K562 (cell line): Measurements from ENCODE around the gene STUM. TPM values are rescaled to one million over a fixed set of nuclear protein-coding genes. Genes with fewer than 3 reads are reported as not detected.
A peak's percentile ranks its signal among the peaks of the same experiment; 100 is the strongest.

ENCODE experiments used
- ATAC-seq: fragments of 200-7000 bp; cut with Tn5 transposase; 3 replicates; pipeline ENCODE4 v1.9.1; 2020; ENCODE audit warnings: moderate library complexity
- BruUV-seq: library from RNA; stranded (reverse); fragments of 400-500 nt; replicated peaks from 2 replicates; lab custom pipeline; 2021; lab: Mats Ljungman, UMichigan
- CTCF ChIA-PET: fragments of 300-600 bp; formaldehyde crosslinking; extraction: SDS; loops from one replicate; lab custom pipeline; 2021; ENCODE audit warnings: low intra/inter-chr PET ratio; lab: Yijun Ruan, JAX
- POLR2A ChIA-PET: fragments of 300-600, 350-650 bp; sonication (Branson Sonifier 250); formaldehyde crosslinking; extraction: SDS; loops from one replicate; lab custom pipeline; 2021; ENCODE audit warnings: antibody characterized with exemption, inconsistent platforms; lab: Yijun Ruan, JAX
- DNase-seq, 4 experiments: peaks; one replicate each; pipeline versions ENCODE4 v3.0.0 to v3.0.0-alpha.2; 2011 to 2018; ENCODE audit warnings: low spot score in 3 of 4, mixed read lengths in 3 of 4; ENCODE audit errors: extremely low read depth in 1 of 4
- FAIRE-seq: peaks from 2 replicates; lab custom pipeline; 2011; peaks lifted over from hg19 to GRCh38; lab: Jason Lieb, UNC
- H2AFZ ChIP-seq: 2 replicates; pipeline ENCODE4 v1.6.0; 2011; ENCODE audit warnings: low read depth, low read length, control low read depth, inconsistent platforms
- H3K27ac ChIP-seq: fragments of 200-600 bp; 3 replicates; pipeline ENCODE4 v1.8.0; 2011; ENCODE audit warnings: low read depth, mild to moderate bottlenecking, control low read depth, inconsistent platforms, low read length, moderate library complexity, mixed read lengths; ENCODE audit errors: extremely low read depth
- H3K27me3 ChIP-seq, 2 experiments: fragments of 300-600 bp in 1 of 2; 2 replicates in 1 of 2; 3 replicates in 1 of 2; pipeline versions ENCODE4 v1.6.0 to v1.8.0; 2011; ENCODE audit warnings: inconsistent platforms in 2 of 2, low read length in 2 of 2, mild to moderate bottlenecking in 1 of 2, mixed read lengths in 1 of 2, moderate library complexity in 1 of 2; ENCODE audit not compliant: control insufficient read depth in 2 of 2, insufficient read depth in 2 of 2
- H3K36me3 ChIP-seq: fragments of 300-600 bp; 3 replicates; pipeline ENCODE4 v1.8.0; 2011; ENCODE audit warnings: mild to moderate bottlenecking, low read length, inconsistent platforms; ENCODE audit not compliant: control insufficient read depth, insufficient read depth
- H3K4me1 ChIP-seq, 2 experiments: fragments of 200-600 bp in 1 of 2; replicated peaks in 1 of 2; 2 replicates in 1 of 2; 3 replicates in 1 of 2; pipeline versions ENCODE4 v1.5.1 to v1.8.0; 2011; ENCODE audit warnings: inconsistent platforms in 2 of 2, low read length in 2 of 2, mild to moderate bottlenecking in 1 of 2, mixed read lengths in 1 of 2, moderate library complexity in 1 of 2; ENCODE audit not compliant: control insufficient read depth in 2 of 2, insufficient read depth in 2 of 2
- H3K4me2 ChIP-seq: 2 replicates; pipeline ENCODE4 v1.6.1; 2011; ENCODE audit warnings: low read length, control low read depth, inconsistent platforms, mixed read lengths; ENCODE audit not compliant: insufficient read depth
- H3K4me3 ChIP-seq: fragments of 200-600 bp; sonication (generic), shearing (Covaris generic); 2 replicates; pipeline ENCODE4 v1.5.1; 2016; ENCODE audit warnings: control low read depth, inconsistent platforms
- H3K79me2 ChIP-seq: fragments of 200-600 bp; 3 replicates; pipeline ENCODE4 v1.8.0; 2011; ENCODE audit warnings: low read length, inconsistent platforms; ENCODE audit not compliant: control insufficient read depth, insufficient read depth
- H3K9ac ChIP-seq, 2 experiments: 2 replicates each; pipeline versions ENCODE4 v1.6.0 to v1.6.1; 2011; ENCODE audit warnings: low read depth in 2 of 2, low read length in 2 of 2, control low read depth in 1 of 2, inconsistent platforms in 1 of 2, mild to moderate bottlenecking in 1 of 2, mixed read lengths in 1 of 2; ENCODE audit not compliant: insufficient read depth in 1 of 2
- H3K9me1 ChIP-seq: one replicate; pipeline ENCODE4 v1.6.0; 2011; ENCODE audit warnings: inconsistent platforms, mild to moderate bottlenecking, low read length, moderate library complexity; ENCODE audit not compliant: control insufficient read depth, insufficient read depth
- H3K9me3 ChIP-seq: replicated peaks from 2 replicates; pipeline ENCODE4 v1.5.1; 2011; ENCODE audit warnings: low read depth, low read length, inconsistent platforms; ENCODE audit not compliant: control insufficient read depth, insufficient read depth
- H4K20me1 ChIP-seq: replicated peaks from 2 replicates; pipeline ENCODE4 v1.6.1; 2011; ENCODE audit warnings: low read length, inconsistent platforms, mixed read lengths; ENCODE audit not compliant: control insufficient read depth, insufficient read depth
- ATF7 ChIP-seq: fragments of 450-650 bp; IDR thresholded peaks from 2 replicates; pipeline ENCODE4 v1.7.1; 2014; ENCODE audit warnings: mild to moderate bottlenecking, moderate library complexity
- CAMTA2 ChIP-seq: fragments of 250-450 bp; sonication (Bioruptor Pico); conservative IDR thresholded peaks from 2 replicates; pipeline ENCODE4 v1.5.1; 2022
- CBFA2T3 ChIP-seq: fragments of 450-650 bp; IDR thresholded peaks from 2 replicates; pipeline ENCODE4 v1.6.1; 2017
- EGR1 ChIP-seq: fragments of 450-650 bp; conservative IDR thresholded peaks from 2 replicates; pipeline ENCODE4 v1.6.1; 2017; ENCODE audit warnings: mild to moderate bottlenecking
- NFIC ChIP-seq: fragments of 450-650 bp; IDR thresholded peaks from 2 replicates; pipeline ENCODE4 v1.6.1; 2017; ENCODE audit warnings: mild to moderate bottlenecking, inconsistent platforms
- OTX1 ChIP-seq: fragments of 450-650 bp; formaldehyde crosslinking; IDR thresholded peaks from 2 replicates; pipeline ENCODE4 v1.4.0; 2022; ENCODE audit warnings: mild to moderate bottlenecking
- POLR3G ChIP-seq: IDR thresholded peaks from 2 replicates; pipeline ENCODE4 v1.6.1; 2011; ENCODE audit not compliant: insufficient read length, insufficient replicate concordance; ENCODE audit errors: extremely low read depth
- SMARCC2 ChIP-seq: fragments of 450-650 bp; IDR thresholded peaks from 2 replicates; pipeline ENCODE4 v1.6.1; 2017; ENCODE audit warnings: antibody characterized with exemption, moderate library complexity, mild to moderate bottlenecking, low read depth
- SP1 ChIP-seq: sonication (generic); formaldehyde crosslinking; IDR thresholded peaks from 2 replicates; pipeline ENCODE4 v1.8.1; 2022; ENCODE audit warnings: mild to moderate bottlenecking, missing genetic modification reagents
- TCF3 ChIP-seq: sonication (generic); formaldehyde crosslinking; IDR thresholded peaks from 2 replicates; pipeline ENCODE4 v1.4.0; 2020; ENCODE audit warnings: mild to moderate bottlenecking, missing genetic modification reagents
- TEAD1 ChIP-seq, 2 experiments: fragments of 450-650 bp in 1 of 2; sonication (generic) in 1 of 2; formaldehyde crosslinking; IDR thresholded peaks; 2 replicates each; pipeline versions ENCODE4 v1.4.0 to v1.8.0; 2020 to 2022; ENCODE audit warnings: mild to moderate bottlenecking in 2 of 2, missing genetic modification reagents in 1 of 2
- ZNF212 ChIP-seq: fragments of 450-650 bp; formaldehyde crosslinking; IDR thresholded peaks from 2 replicates; pipeline ENCODE4 v1.4.0; 2020; ENCODE audit warnings: mild to moderate bottlenecking
- ZNF384 ChIP-seq: IDR thresholded peaks from 2 replicates; pipeline ENCODE4 v1.6.1; 2012; ENCODE audit warnings: low read depth, low read length, improper control_type of control experiment
- ZNF699 ChIP-seq: fragments of 250-450 bp; sonication (Bioruptor Pico); IDR thresholded peaks from 2 replicates; pipeline ENCODE4 v1.8.0; 2021; ENCODE audit warnings: mild to moderate bottlenecking, moderate library complexity; ENCODE audit not compliant: insufficient replicate concordance
- WGBS: fragments of 100-300 bp; shearing (Covaris generic); methylation state at CpG from one replicate; pipeline ENCODE4 v1.1.6; 2016; ENCODE audit warnings: low coverage, mixed read lengths; ENCODE audit not compliant: insufficient coverage; ENCODE audit errors: missing lambda C conversion rate; 5-methylcytosine and 5-hydroxymethylcytosine counted together
- in situ Hi-C: fragments of 300-500 bp; cut with MboI; formaldehyde crosslinking; loops from 4 replicates; pipeline ENCODE4 v1.15.0; 2018; ENCODE audit warnings: inconsistent platforms, mixed read lengths
- intact Hi-C: fragments of 100-400 bp; cut with micrococcal nuclease; formaldehyde crosslinking; loops from 2 replicates; pipeline ENCODE4 v1.14.2; 2022
- polyA plus RNA-seq, 8 experiments: library from polyadenylated mRNA; depleted of rRNA in 4 of 8; stranded (reverse) in 5 of 8; unstranded in 3 of 8; fragments of >200 nt; fragmentation: Nextera tagmentation in 2 of 8; fragmentation: Illumina TruSeq in 1 of 8; extraction: Ambion mirVana in 2 of 8; extraction: Trizol in 1 of 8; gene quantifications; 2 replicates each; pipeline versions ENCODE4 v1.2.1 to v1.2.3, GENCODE V29; 2011 to 2014; ENCODE audit warnings: inconsistent platforms in 1 of 8, missing spikeins in 1 of 8
- total RNA-seq, 7 experiments: library from RNA; depleted of rRNA in 6 of 7; stranded (reverse); fragments of >200 nt in 6 of 7; fragmentation: Illumina TruSeq in 2 of 7; extraction: Trizol in 2 of 7; gene quantifications; 2 replicates each; pipeline versions ENCODE4 v1.2.1 to v1.2.3, GENCODE V29; 2011 to 2021; ENCODE audit warnings: low replicate concordance in 1 of 7
- TF ChIP-seq, protein P1 (sequence below), 3 experiments: IDR thresholded peaks in 2 of 3; conservative IDR thresholded peaks in 1 of 3; 2 replicates each; pipeline ENCODE4 v1.5.1; 2011 to 2012; ENCODE audit warnings: low read length in 3 of 3, mild to moderate bottlenecking in 3 of 3, control low read depth in 2 of 3, improper control_type of control experiment in 1 of 3, inconsistent platforms in 1 of 3, low read depth in 1 of 3, mixed read lengths in 1 of 3, moderate library complexity in 1 of 3; ENCODE audit not compliant: insufficient read depth in 2 of 3
- TF ChIP-seq, protein P2 (sequence below): fragments of 150-350 bp; conservative IDR thresholded peaks from 2 replicates; pipeline ENCODE4 v1.6.1; 2014; ENCODE audit warnings: low read length
- TF ChIP-seq, protein P3 (sequence below): sonication (generic); formaldehyde crosslinking; IDR thresholded peaks from 2 replicates; pipeline ENCODE4 v1.8.0; 2022; ENCODE audit warnings: missing genetic modification reagents, mild to moderate bottlenecking, moderate library complexity, borderline replicate concordance

STUM gene
- total and polyA plus RNA-seq, 9 of the 15 experiments (the other 6 are each of a cell fraction or from before 2014, with no cell fraction given) = not detected

DNA sequence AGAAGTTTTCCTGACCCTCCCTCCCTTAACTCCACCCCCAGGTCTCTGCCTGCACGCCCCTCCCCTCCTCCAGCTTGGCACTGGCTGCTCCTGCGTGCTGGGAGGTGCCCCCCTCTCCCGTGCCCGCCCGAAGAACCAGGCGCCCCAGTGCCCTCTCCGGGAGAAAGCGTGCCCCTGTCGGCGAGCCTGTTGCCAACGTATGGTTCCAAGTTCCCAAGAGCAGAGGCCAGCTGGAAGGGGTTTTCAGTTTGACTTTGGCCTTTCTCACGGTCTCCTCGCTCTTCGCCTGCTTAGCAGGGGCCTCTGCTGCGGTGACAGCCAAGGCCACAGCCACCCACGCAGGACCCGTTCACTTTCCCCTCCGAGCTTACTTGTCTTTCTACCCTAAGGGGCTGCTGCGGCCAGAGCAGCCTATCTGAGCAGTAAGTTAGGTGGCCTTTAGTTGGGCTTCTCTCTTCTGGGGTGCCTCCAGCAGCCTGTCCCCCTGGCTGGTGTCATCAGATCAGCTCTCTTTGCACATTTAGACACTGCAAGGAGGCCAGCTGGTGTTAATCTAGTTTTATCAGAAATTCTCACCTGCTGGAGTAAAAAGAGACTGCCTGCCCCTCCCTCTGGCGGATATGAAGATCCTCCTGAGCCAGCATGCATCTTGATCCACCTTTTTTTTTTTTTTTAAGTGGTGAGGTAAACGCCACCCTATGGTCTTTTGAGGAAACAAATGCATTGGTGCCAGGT, 1.5 kb downstream of the STUM start:
- intact Hi-C loops = loop anchor here (5.0 kb wide), 1 partner anchor 277 kb away; no protein-coding TSS in a partner anchor
- Histone ChIP-seq H3K9me1 (no peaks in the 10 kb centered on the region), H2AFZ (no peak overlapping the region), H3K9ac (0 out of 4 replicates have a peak overlapping the region, but pooled peaks of 1 of the 2 experiments have one; percentile 24), H3K4me2 (no peak overlapping the region), H3K79me2 (no peaks in the 10 kb centered on the region), H3K27me3 (peaks cover 18 to 55% of the 10 kb centered on the region in 2 experiments; a peak in 4 of 5 replicates), H3K4me3 (no peak overlapping the region), H3K27ac (no peak overlapping the region), H3K4me1 (peaks cover 0 to 18% of the 10 kb centered on the region in 2 experiments; a peak in 3 of 5 replicates), H3K9me3 (no peaks in the 10 kb centered on the region), H3K36me3 (no peaks in the 10 kb centered on the region), H4K20me1 (no peaks in the 10 kb centered on the region)
- DNase-seq (peak; percentile 49 to 65 (median 56)), ATAC-seq (peak; percentile 75), FAIRE-seq (peak; percentile 85)
- in situ Hi-C loops = no loop called here
- no TSS peak for BruUV-seq
- CTCF ChIA-PET = no interaction called here
- WGBS = 2% methylated on average over 21 of the region's 21 CpGs
- POLR2A ChIA-PET = interaction anchor here (0.6 to 1.0 kb wide), 3 partner anchors 22 to 131 kb away, joined by 3 to 4 read pairs (median 4); no protein-coding TSS in a partner anchor
- TF ChIP-seq CAMTA2 (CRISPR knock-in tag) (no peak), OTX1 (no peak), POLR3G (no peak), NFIC (0 out of 2 replicates have a peak, but pooled peaks have one; percentile 9), SP1 (no peak), EGR1 (0 out of 2 replicates have a peak, but pooled peaks have one; percentile 36), CBFA2T3 (peak; percentile 81), TCF3 (CRISPR knock-in tag) (peak; percentile 68), SMARCC2 (no peak), ATF7 (0 out of 2 replicates have a peak, but pooled peaks have one; percentile 37), ZNF384 (peak; percentile 95), ZNF699 (CRISPR knock-in tag) (no peak), ZNF212 (CRISPR knock-in tag) (no peak), TEAD1 (CRISPR knock-in tag; IDR thresholded peaks at IDR 0.05) (0 out of 4 replicates have a peak, but pooled peaks of 1 of the 2 experiments have one; percentile 60)
- TF ChIP-seq, protein P1, sequence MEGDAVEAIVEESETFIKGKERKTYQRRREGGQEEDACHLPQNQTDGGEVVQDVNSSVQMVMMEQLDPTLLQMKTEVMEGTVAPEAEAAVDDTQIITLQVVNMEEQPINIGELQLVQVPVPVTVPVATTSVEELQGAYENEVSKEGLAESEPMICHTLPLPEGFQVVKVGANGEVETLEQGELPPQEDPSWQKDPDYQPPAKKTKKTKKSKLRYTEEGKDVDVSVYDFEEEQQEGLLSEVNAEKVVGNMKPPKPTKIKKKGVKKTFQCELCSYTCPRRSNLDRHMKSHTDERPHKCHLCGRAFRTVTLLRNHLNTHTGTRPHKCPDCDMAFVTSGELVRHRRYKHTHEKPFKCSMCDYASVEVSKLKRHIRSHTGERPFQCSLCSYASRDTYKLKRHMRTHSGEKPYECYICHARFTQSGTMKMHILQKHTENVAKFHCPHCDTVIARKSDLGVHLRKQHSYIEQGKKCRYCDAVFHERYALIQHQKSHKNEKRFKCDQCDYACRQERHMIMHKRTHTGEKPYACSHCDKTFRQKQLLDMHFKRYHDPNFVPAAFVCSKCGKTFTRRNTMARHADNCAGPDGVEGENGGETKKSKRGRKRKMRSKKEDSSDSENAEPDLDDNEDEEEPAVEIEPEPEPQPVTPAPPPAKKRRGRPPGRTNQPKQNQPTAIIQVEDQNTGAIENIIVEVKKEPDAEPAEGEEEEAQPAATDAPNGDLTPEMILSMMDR (IDR thresholded peaks at IDR 0.05 in 2 of 3, conservative IDR thresholded peaks at IDR 0.05 in 1 of 3; ENCODE audit: insufficient read depth in 2 of 3, low read depth in 1 of 3, low read length in 3 of 3) = peak; percentile 24 to 29 (median 29); a peak in 2 of 6 replicates
- TF ChIP-seq, protein P2, sequence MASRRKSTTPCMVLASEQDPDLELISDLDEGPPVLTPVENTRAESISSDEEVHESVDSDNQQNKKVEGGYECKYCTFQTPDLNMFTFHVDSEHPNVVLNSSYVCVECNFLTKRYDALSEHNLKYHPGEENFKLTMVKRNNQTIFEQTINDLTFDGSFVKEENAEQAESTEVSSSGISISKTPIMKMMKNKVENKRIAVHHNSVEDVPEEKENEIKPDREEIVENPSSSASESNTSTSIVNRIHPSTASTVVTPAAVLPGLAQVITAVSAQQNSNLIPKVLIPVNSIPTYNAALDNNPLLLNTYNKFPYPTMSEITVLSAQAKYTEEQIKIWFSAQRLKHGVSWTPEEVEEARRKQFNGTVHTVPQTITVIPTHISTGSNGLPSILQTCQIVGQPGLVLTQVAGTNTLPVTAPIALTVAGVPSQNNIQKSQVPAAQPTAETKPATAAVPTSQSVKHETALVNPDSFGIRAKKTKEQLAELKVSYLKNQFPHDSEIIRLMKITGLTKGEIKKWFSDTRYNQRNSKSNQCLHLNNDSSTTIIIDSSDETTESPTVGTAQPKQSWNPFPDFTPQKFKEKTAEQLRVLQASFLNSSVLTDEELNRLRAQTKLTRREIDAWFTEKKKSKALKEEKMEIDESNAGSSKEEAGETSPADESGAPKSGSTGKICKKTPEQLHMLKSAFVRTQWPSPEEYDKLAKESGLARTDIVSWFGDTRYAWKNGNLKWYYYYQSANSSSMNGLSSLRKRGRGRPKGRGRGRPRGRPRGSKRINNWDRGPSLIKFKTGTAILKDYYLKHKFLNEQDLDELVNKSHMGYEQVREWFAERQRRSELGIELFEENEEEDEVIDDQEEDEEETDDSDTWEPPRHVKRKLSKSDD = no peak
- TF ChIP-seq, protein P3, sequence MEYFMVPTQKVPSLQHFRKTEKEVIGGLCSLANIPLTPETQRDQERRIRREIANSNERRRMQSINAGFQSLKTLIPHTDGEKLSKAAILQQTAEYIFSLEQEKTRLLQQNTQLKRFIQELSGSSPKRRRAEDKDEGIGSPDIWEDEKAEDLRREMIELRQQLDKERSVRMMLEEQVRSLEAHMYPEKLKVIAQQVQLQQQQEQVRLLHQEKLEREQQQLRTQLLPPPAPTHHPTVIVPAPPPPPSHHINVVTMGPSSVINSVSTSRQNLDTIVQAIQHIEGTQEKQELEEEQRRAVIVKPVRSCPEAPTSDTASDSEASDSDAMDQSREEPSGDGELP (CRISPR knock-in tag) = peak; percentile 67
